IMR-90 (cell line): Measurements from ENCODE around the gene ZNF778. TPM values are rescaled to one million over a fixed set of nuclear protein-coding genes. Genes with fewer than 3 reads are reported as not detected.

ENCODE experiments used
- ATAC-seq: fragments of 200-7000 bp; cut with Tn5 transposase; 2 replicates; pipeline ENCODE4 v1.9.1; 2020; ENCODE audit warnings: low read depth, mild to moderate bottlenecking, moderate library complexity
- BruUV-seq: library from RNA; stranded (reverse); fragments of 400-500 nt; replicated peaks from 2 replicates; lab custom pipeline; 2021; lab: Mats Ljungman, UMichigan
- CTCF ChIA-PET: fragments of 300-600 bp; formaldehyde crosslinking; extraction: SDS; loops from one replicate; lab custom pipeline; 2021; ENCODE audit warnings: antibody characterized with exemption; lab: Yijun Ruan, JAX
- POLR2A ChIA-PET: fragments of 300-600 bp; sonication (Branson Sonifier 250); formaldehyde crosslinking; loops from one replicate; lab custom pipeline; 2022; ENCODE audit warnings: antibody characterized with exemption; ENCODE audit not compliant: unreplicated experiment; lab: Charles Lee
- DNase-seq: peaks from one replicate; pipeline ENCODE4 v3.0.0; 2013
- H2AFZ ChIP-seq: replicated peaks from 2 replicates; pipeline ENCODE3; 2013; ENCODE audit warnings: low read length, mild to moderate bottlenecking; ENCODE audit not compliant: poor library complexity
- H2AK5ac ChIP-seq: 2 replicates; pipeline ENCODE4 v1.6.1; 2013; ENCODE audit warnings: low read depth, low read length, inconsistent platforms
- H2AK9ac ChIP-seq: replicated peaks from 2 replicates; pipeline ENCODE3; 2013; ENCODE audit warnings: mild to moderate bottlenecking, low read depth, low read length, moderate library complexity; ENCODE audit not compliant: poor library complexity
- H2BK120ac ChIP-seq: 2 replicates; pipeline ENCODE4 v1.6.1; 2013; ENCODE audit warnings: low read depth, low read length, inconsistent platforms
- H2BK15ac ChIP-seq: 3 replicates; pipeline ENCODE4 v1.6.1; 2013; ENCODE audit warnings: low read depth, low read length, inconsistent platforms
- H2BK20ac ChIP-seq: 2 replicates; pipeline ENCODE4 v1.6.1; 2013; ENCODE audit warnings: low read depth, mild to moderate bottlenecking, inconsistent platforms, low read length, moderate library complexity
- H2BK5ac ChIP-seq: 2 replicates; pipeline ENCODE4 v1.6.1; 2013; ENCODE audit warnings: mild to moderate bottlenecking, low read depth, low read length, inconsistent platforms; ENCODE audit not compliant: poor library complexity, severe bottlenecking
- H3K14ac ChIP-seq: replicated peaks from 2 replicates; pipeline ENCODE4 v1.6.1; 2013; ENCODE audit warnings: low read depth, low read length, inconsistent platforms
- H3K18ac ChIP-seq: 2 replicates; pipeline ENCODE4 v1.6.1; 2013; ENCODE audit warnings: low read depth, low read length, control low read depth
- H3K23ac ChIP-seq: 2 replicates; pipeline ENCODE4 v1.6.1; 2013; ENCODE audit warnings: low read depth, low read length, inconsistent platforms
- H3K27ac ChIP-seq: 2 replicates; pipeline ENCODE4 v1.5.1; 2013; ENCODE audit warnings: mild to moderate bottlenecking, control low read depth, low read length; ENCODE audit not compliant: insufficient read depth
- H3K27me3 ChIP-seq: 2 replicates; pipeline ENCODE4 v1.6.1; 2013; ENCODE audit warnings: low read length; ENCODE audit not compliant: control insufficient read depth, insufficient read depth
- H3K36me3 ChIP-seq: 2 replicates; pipeline ENCODE4 v1.6.1; 2013; ENCODE audit warnings: low read length, mixed read lengths; ENCODE audit not compliant: control insufficient read depth, insufficient read depth
- H3K4ac ChIP-seq: 2 replicates; pipeline ENCODE4 v1.6.1; 2013; ENCODE audit warnings: low read depth, low read length, inconsistent platforms
- H3K4me1 ChIP-seq: 2 replicates; pipeline ENCODE4 v1.6.1; 2013; ENCODE audit warnings: low read length, mixed read lengths; ENCODE audit not compliant: control insufficient read depth, insufficient read depth
- H3K4me2 ChIP-seq: 2 replicates; pipeline ENCODE4 v1.6.1; 2013; ENCODE audit warnings: low read depth, mild to moderate bottlenecking, control low read depth, low read length, moderate library complexity
- H3K4me3 ChIP-seq: 2 replicates; pipeline ENCODE4 v1.5.1; 2013; ENCODE audit warnings: low read depth, mild to moderate bottlenecking, control low read depth, low read length, moderate library complexity; ENCODE audit not compliant: insufficient read depth
- H3K56ac ChIP-seq: 2 replicates; pipeline ENCODE4 v1.6.1; 2013; ENCODE audit warnings: low read length, inconsistent platforms; ENCODE audit not compliant: insufficient read depth; ENCODE audit errors: extremely low read depth
- H3K79me1 ChIP-seq, 2 experiments: 2 replicates each; pipeline ENCODE4 v1.6.1; 2013; ENCODE audit warnings: low read length in 2 of 2, inconsistent platforms in 1 of 2, low read depth in 1 of 2
- H3K9ac ChIP-seq: 2 replicates; pipeline ENCODE4 v1.6.1; 2013; ENCODE audit warnings: low read depth, low read length, control low read depth
- H3K9me1 ChIP-seq: 2 replicates; pipeline ENCODE4 v1.6.1; 2013; ENCODE audit warnings: low read length, inconsistent platforms; ENCODE audit not compliant: insufficient read depth
- H3K9me3 ChIP-seq: 2 replicates; pipeline ENCODE4 v1.6.1; 2013; ENCODE audit warnings: low read length; ENCODE audit not compliant: control insufficient read depth, insufficient read depth
- H4K20me1 ChIP-seq: 2 replicates; pipeline ENCODE4 v1.6.1; 2013; ENCODE audit warnings: low read length, inconsistent platforms; ENCODE audit not compliant: insufficient read depth
- H4K5ac ChIP-seq: 2 replicates; pipeline ENCODE4 v1.6.1; 2013; ENCODE audit warnings: mild to moderate bottlenecking, low read depth, low read length, control low read depth
- H4K8ac ChIP-seq, 2 experiments: 2 replicates each; pipeline ENCODE4 v1.6.1; 2013; ENCODE audit warnings: low read depth in 2 of 2, low read length in 2 of 2, control low read depth in 1 of 2, inconsistent platforms in 1 of 2
- H4K91ac ChIP-seq: 2 replicates; pipeline ENCODE4 v1.6.1; 2013; ENCODE audit warnings: low read depth, low read length, inconsistent platforms; ENCODE audit not compliant: insufficient read depth
- CTCF ChIP-seq: conservative IDR thresholded peaks from 2 replicates; pipeline ENCODE4 v1.5.1; 2012; ENCODE audit warnings: mild to moderate bottlenecking, low read depth, low read length, improper control_type of control experiment
- MAFK ChIP-seq: IDR thresholded peaks from 2 replicates; pipeline ENCODE4 v1.6.1; 2012; ENCODE audit warnings: low read depth, low read length, improper control_type of control experiment
- POLR2A ChIP-seq: IDR thresholded peaks from 2 replicates; pipeline ENCODE4 v1.6.1; 2012; ENCODE audit warnings: mild to moderate bottlenecking, low read depth, low read length
- RAD21 ChIP-seq: IDR thresholded peaks from 2 replicates; pipeline ENCODE4 v1.6.1; 2012; ENCODE audit warnings: low read length, improper control_type of control experiment
- WGBS, 2 experiments: methylation state at CpG; one replicate each; pipeline versions ENCODE4 v1.1.5 to v1.1.7; 2013; ENCODE audit warnings: missing lambda C conversion rate in 2 of 2; ENCODE audit not compliant: insufficient read length in 1 of 2; ENCODE audit errors: extremely low coverage in 2 of 2; 5-methylcytosine and 5-hydroxymethylcytosine counted together
- dilution Hi-C: fragments of 300-500 bp; cut with HindIII; formaldehyde crosslinking; loops from one replicate; pipeline ENCODE4 v1.14.3; 2018; ENCODE audit warnings: low sequenced_read_pairs; ENCODE audit not compliant: unreplicated experiment
- in situ Hi-C: fragments of 300-500 bp; cut with MboI; formaldehyde crosslinking; loops from 3 replicates; pipeline ENCODE4 v1.14.3; 2019; ENCODE audit warnings: low sequenced_read_pairs, inconsistent platforms, mixed read lengths
- intact Hi-C: fragments of 100-400 bp; cut with micrococcal nuclease; formaldehyde crosslinking; loops from 2 replicates; pipeline ENCODE4 v1.10.0; 2022
- polyA plus RNA-seq, 3 experiments: library from polyadenylated mRNA; depleted of rRNA; stranded (reverse); fragments of >200 nt; gene quantifications; 2 replicates each; pipeline ENCODE4 v1.2.3, GENCODE V29; 2012; ENCODE audit warnings: low replicate concordance in 1 of 3
- total RNA-seq: library from RNA; depleted of rRNA; stranded (reverse); fragments of >200 nt; gene quantifications from 2 replicates; pipeline ENCODE4 v1.2.3, GENCODE V29; 2012
- TF ChIP-seq, protein P1 (sequence below): fragments of 150-350 bp; IDR thresholded peaks from 2 replicates; pipeline ENCODE4 v1.6.1; 2016; ENCODE audit warnings: low read depth, mild to moderate bottlenecking, low read length, moderate library complexity, borderline replicate concordance
- TF ChIP-seq, protein P2 (sequence below): fragments of 150-350 bp; IDR thresholded peaks from 2 replicates; pipeline ENCODE4 v1.6.1; 2017; ENCODE audit warnings: mild to moderate bottlenecking, antibody characterized with exemption, low read length, low read depth

The ZNF778 gene
- total and polyA plus RNA-seq, 2 of the 4 experiments (the other 2 are of a cell fraction): 5.6 to 9.9 TPM

- Histone ChIP-seq H2BK120ac (no peak overlapping the region), H4K20me1 (peaks cover 32% of the 10 kb centered on the region), H3K9me3 (no peaks in the 10 kb centered on the region), H3K4me3 (no peak overlapping the region), H3K27ac (no peak overlapping the region), H3K18ac (no peak overlapping the region), H4K8ac (no peak overlapping the region), H2BK15ac (no peak overlapping the region), H3K14ac (no peak overlapping the region), H4K5ac (no peak overlapping the region), H3K27me3 (no peaks in the 10 kb centered on the region), H3K4me2 (no peak overlapping the region), H3K36me3 (peaks cover 70% of the 10 kb centered on the region), H3K9me1 (no peaks in the 10 kb centered on the region), H2AK9ac (no peak overlapping the region), H3K4ac (no peak overlapping the region), H2BK5ac (no peak overlapping the region), H3K23ac (no peak overlapping the region), H2BK20ac (no peak overlapping the region), H3K9ac (no peak overlapping the region), H2AK5ac (no peak overlapping the region), H3K79me1 (peaks cover 48 to 74% of the 10 kb centered on the region in 2 experiments), H3K4me1 (no peaks in the 10 kb centered on the region), H4K91ac (no peak overlapping the region), H2AFZ (no peak overlapping the region), H3K56ac (no peak overlapping the region)
- intact Hi-C loops: no loop called here
- DNase-seq (no peak), ATAC-seq (no peak)
- ChIA-PET CTCF (interaction anchor here (0.6 kb wide), 1 partner anchor 341 kb away, joined by 5 read pairs; no protein-coding TSS in a partner anchor), POLR2A (no interaction called here)
- BruUV-seq: no TSS peak
- in situ Hi-C loops: no loop called here
- TF ChIP-seq RAD21 (no peak), CTCF (no peak), MAFK (no peak), POLR2A (no peak)
- TF ChIP-seq, protein P1, sequence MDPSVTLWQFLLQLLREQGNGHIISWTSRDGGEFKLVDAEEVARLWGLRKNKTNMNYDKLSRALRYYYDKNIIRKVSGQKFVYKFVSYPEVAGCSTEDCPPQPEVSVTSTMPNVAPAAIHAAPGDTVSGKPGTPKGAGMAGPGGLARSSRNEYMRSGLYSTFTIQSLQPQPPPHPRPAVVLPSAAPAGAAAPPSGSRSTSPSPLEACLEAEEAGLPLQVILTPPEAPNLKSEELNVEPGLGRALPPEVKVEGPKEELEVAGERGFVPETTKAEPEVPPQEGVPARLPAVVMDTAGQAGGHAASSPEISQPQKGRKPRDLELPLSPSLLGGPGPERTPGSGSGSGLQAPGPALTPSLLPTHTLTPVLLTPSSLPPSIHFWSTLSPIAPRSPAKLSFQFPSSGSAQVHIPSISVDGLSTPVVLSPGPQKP: no peak
- TF ChIP-seq, protein P2, sequence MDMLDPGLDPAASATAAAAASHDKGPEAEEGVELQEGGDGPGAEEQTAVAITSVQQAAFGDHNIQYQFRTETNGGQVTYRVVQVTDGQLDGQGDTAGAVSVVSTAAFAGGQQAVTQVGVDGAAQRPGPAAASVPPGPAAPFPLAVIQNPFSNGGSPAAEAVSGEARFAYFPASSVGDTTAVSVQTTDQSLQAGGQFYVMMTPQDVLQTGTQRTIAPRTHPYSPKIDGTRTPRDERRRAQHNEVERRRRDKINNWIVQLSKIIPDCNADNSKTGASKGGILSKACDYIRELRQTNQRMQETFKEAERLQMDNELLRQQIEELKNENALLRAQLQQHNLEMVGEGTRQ: no peak
- WGBS, 2 experiments: 91% methylated on average over 18 of the region's 25 CpGs; no CpG with 5 or more reads in 1 of the 2 experiments
- dilution Hi-C loops: no loop called here
These were observed 68.6 kb downstream of the ZNF778 start for GRCh38 chr16:89286096-89286495.
